Endodermal cell (in vitro differentiated cells): ENCODE measurements around the gene OTULIN. TPM values are rescaled to one million over a fixed set of nuclear protein-coding genes. Genes with fewer than 3 reads are reported as not detected.

ENCODE experiments used
- DNase-seq: peaks from one replicate; pipeline ENCODE4 v3.0.0-alpha.2; 2017
- H3K27ac ChIP-seq: 2 replicates; pipeline ENCODE4 v1.5.1; 2013; ENCODE audit warnings: mild to moderate bottlenecking, low read depth, low read length, moderate library complexity
- H3K27me3 ChIP-seq: 2 replicates; pipeline ENCODE4 v1.6.1; 2013; ENCODE audit warnings: mild to moderate bottlenecking, low read length, moderate library complexity; ENCODE audit not compliant: insufficient read depth, control insufficient read depth, poor library complexity, severe bottlenecking
- H3K36me3 ChIP-seq: 2 replicates; pipeline ENCODE4 v1.7.0; 2013; ENCODE audit warnings: mild to moderate bottlenecking, low read length, moderate library complexity; ENCODE audit not compliant: control insufficient read depth, insufficient read depth
- H3K4me1 ChIP-seq: one replicate; pipeline ENCODE4 v1.7.0; 2013; ENCODE audit warnings: low read length; ENCODE audit not compliant: control insufficient read depth, insufficient read depth
- H3K4me3 ChIP-seq: 2 replicates; pipeline ENCODE4 v1.5.1; 2013; ENCODE audit warnings: mild to moderate bottlenecking, low read length, moderate library complexity
- H3K9ac ChIP-seq: 2 replicates; pipeline ENCODE4 v1.6.1; 2013; ENCODE audit warnings: mild to moderate bottlenecking, low read length, moderate library complexity; ENCODE audit not compliant: poor library complexity, severe bottlenecking; ENCODE audit errors: extremely low read depth
- H3K9me3 ChIP-seq: 2 replicates; pipeline ENCODE4 v1.6.1; 2013; ENCODE audit warnings: mild to moderate bottlenecking, low read length, moderate library complexity; ENCODE audit not compliant: control insufficient read depth
- H3K27ac Mint-ChIP-seq: 2 replicates; pipeline ENCODE4 v1.8.0; 2020; ENCODE audit warnings: mixed read lengths
- H3K27me3 Mint-ChIP-seq: 2 replicates; pipeline ENCODE4 v1.8.0; 2021; ENCODE audit warnings: mild to moderate bottlenecking, mixed read lengths; ENCODE audit not compliant: insufficient read depth
- H3K36me3 Mint-ChIP-seq: 2 replicates; pipeline ENCODE4 v1.8.0; 2020; ENCODE audit warnings: low read depth, mixed read lengths
- H3K4me1 Mint-ChIP-seq: 2 replicates; pipeline ENCODE4 v1.8.0; 2020; ENCODE audit warnings: mixed read lengths
- H3K4me3 Mint-ChIP-seq: 2 replicates; pipeline ENCODE4 v1.8.0; 2020; ENCODE audit warnings: mild to moderate bottlenecking, moderate library complexity, mixed read lengths
- H3K9me3 Mint-ChIP-seq: 2 replicates; pipeline ENCODE4 v1.8.0; 2020; ENCODE audit warnings: mild to moderate bottlenecking, mixed read lengths
- CTCF ChIP-seq: fragments of 200-600 bp; sonication (generic); conservative IDR thresholded peaks from 2 replicates; pipeline ENCODE4 v1.5.0; 2021; ENCODE audit warnings: antibody characterized with exemption, mild to moderate bottlenecking
- WGBS, 2 experiments: methylation state at CpG; one replicate each; pipeline versions ENCODE4 v1.1.5 to v1.1.7; 2013; ENCODE audit warnings: missing lambda C conversion rate in 2 of 2, mixed read lengths in 1 of 2; ENCODE audit not compliant: insufficient coverage in 1 of 2, insufficient read length in 1 of 2; 5-methylcytosine and 5-hydroxymethylcytosine counted together
- total RNA-seq, 2 donors: library from RNA; stranded (reverse); fragmentation: NEBNext Ultra II Directional in 1 of 2; extraction: Animal tissue kit (Norgen Biotek cat#: 25700) in 1 of 2; gene quantifications; 2 replicates in 1 of 2; 3 replicates in 1 of 2; pipeline ENCODE4 v1.2.1, GENCODE V29; 2021

The OTULIN gene
- total RNA-seq, 2 donors from 2014 or later, result 36.4 to 43.2 TPM

GRCh38 chr5:14712131-14712530, 47.6 kb downstream of the OTULIN start:
- Mint-ChIP-seq H3K9me3 (peaks cover 5% of the 10 kb centered on the region), H3K4me1 (no peaks in the 10 kb centered on the region)

DNA sequence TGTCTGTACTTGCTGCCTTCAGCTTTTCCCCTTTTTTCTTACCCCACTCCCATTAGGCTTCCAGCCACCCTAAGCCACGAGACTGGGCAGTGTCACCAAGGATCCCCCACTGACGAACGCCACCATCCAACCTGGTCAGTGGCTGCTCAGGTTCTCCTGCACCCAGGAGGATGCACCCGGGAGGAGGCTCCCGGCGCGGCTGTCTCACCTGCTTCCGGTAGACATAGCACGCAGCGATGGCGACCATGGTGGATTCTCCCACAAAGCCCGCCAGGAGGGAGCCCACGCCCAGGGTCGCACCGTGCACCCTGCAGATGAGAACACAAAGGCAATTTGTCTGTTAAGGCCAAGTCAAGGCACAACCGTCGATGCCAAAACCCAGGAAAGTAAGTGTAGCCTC, 48.1 kb downstream of the OTULIN start:
- Histone ChIP-seq H3K27ac (no peak overlapping the region), H3K4me1 (no peaks in the 10 kb centered on the region), H3K4me3 (no peak overlapping the region), H3K27me3 (no peaks in the 10 kb centered on the region), H3K36me3 (peaks cover 60% of the 10 kb centered on the region), H3K9me3 (no peaks in the 10 kb centered on the region), H3K9ac (no peak overlapping the region)
- WGBS, 2 experiments, result 97 to 100% methylated on average over 9 to 17 of the region's 17 CpGs
- H3K27me3 Mint-ChIP-seq, result no peaks in the 10 kb centered on the region
- H3K36me3 Mint-ChIP-seq, result peaks cover 88% of the 10 kb centered on the region
- no peak overlapping the region for H3K27ac Mint-ChIP-seq
- no peak for TF ChIP-seq CTCF
- H3K4me1 Mint-ChIP-seq, result no peaks in the 10 kb centered on the region
- H3K4me3 Mint-ChIP-seq, result no peak overlapping the region
- H3K9me3 Mint-ChIP-seq, result peaks cover 5% of the 10 kb centered on the region
- no peak for DNase-seq

More at GRCh38 chr5:14712131-14712530, 47.6 kb downstream of the OTULIN start:
- H3K4me3 Mint-ChIP-seq, result no peak overlapping the region
- DNase-seq, result no peak
- no peak overlapping the region for H3K4me3 ChIP-seq
- H3K36me3 ChIP-seq, result peaks cover 64% of the 10 kb centered on the region
- H3K9me3 ChIP-seq, result no peaks in the 10 kb centered on the region
- no peaks in the 10 kb centered on the region for H3K27me3 Mint-ChIP-seq
- no peak overlapping the region for H3K27ac Mint-ChIP-seq
- WGBS, 2 experiments, result 95 to 96% methylated on average over 6 to 11 of the region's 11 CpGs
- TF ChIP-seq CTCF, result no peak
- H3K4me1 ChIP-seq, result no peaks in the 10 kb centered on the region
- H3K27ac ChIP-seq, result no peak overlapping the region
- H3K36me3 Mint-ChIP-seq, result peaks cover 87% of the 10 kb centered on the region
- H3K9ac ChIP-seq, result no peak overlapping the region
- no peaks in the 10 kb centered on the region for H3K27me3 ChIP-seq

- no peak overlapping the region for H3K27ac Mint-ChIP-seq
- no peaks in the 10 kb centered on the region for H3K4me1 Mint-ChIP-seq
- DNase-seq, result no peak
- WGBS, 2 experiments, result 93 to 97% methylated on average over 20 to 23 of the region's 23 CpGs
- H3K27ac ChIP-seq, result no peak overlapping the region
- H3K4me3 Mint-ChIP-seq, result no peak overlapping the region
- peaks cover 5% of the 10 kb centered on the region for H3K9me3 Mint-ChIP-seq
- H3K4me1 ChIP-seq, result no peaks in the 10 kb centered on the region
- no peak overlapping the region for H3K9ac ChIP-seq
- peaks cover 54% of the 10 kb centered on the region for H3K36me3 ChIP-seq
- no peak overlapping the region for H3K4me3 ChIP-seq
- peaks cover 85% of the 10 kb centered on the region for H3K36me3 Mint-ChIP-seq
- no peak for TF ChIP-seq CTCF
- no peaks in the 10 kb centered on the region for H3K27me3 ChIP-seq
- no peaks in the 10 kb centered on the region for H3K9me3 ChIP-seq
- no peaks in the 10 kb centered on the region for H3K27me3 Mint-ChIP-seq
Observed at GRCh38 chr5:14713476-14714390, 49.2 kb downstream of the OTULIN start.
